ENCODE results near the gene PLCXD3.
"Not testable (repeated sequence)": the region's sequence is repeated elsewhere in the genome, so short reads cannot be mapped to it uniquely, and the experiment has no call there.

Gene PLCXD3

GRCh38 chr5:41339339-41339738 is 171.1 kb downstream of the PLCXD3 start:
- FAIRE-seq (no peak), DNase-seq (ENCODE audit: insufficient read length) (no peak)
- TF ChIP-seq TAF1 (IDR thresholded peaks at IDR 0.05; ENCODE audit: borderline replicate concordance, low read depth, low read length) (no peak), POLR2A (IDR thresholded peaks at IDR 0.05; ENCODE audit: low read depth, low read length) (no peak), POLR2AphosphoS5 (IDR thresholded peaks at IDR 0.05; ENCODE audit: low read depth, low read length) (no peak)

DNA sequence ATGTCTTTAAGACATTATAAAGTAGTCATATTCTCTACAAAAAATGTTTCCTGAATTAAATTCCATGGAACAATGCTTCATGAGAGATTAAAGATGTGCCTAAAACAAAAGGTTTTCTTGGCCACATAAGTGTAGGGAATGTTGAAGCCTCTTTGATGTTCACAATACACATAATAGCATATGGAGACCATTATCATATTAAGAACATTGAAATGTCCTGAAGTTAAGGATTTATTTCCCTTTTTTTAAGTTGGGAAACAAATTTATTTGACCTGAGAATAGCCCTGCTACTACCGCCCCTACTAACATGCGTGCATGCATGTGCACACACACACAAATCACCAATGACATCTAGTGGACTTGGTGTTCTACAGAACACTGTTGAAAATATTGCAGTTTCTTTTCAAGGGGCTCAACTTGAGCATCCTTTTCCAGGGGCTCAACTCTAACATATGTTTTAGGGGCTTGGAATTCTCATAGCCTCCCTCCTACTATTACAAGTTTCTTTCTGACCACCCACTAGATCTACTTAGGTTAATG is 172.2 kb downstream of the PLCXD3 start:
- no peak for TF ChIP-seq POLR2AphosphoS5 (IDR thresholded peaks at IDR 0.05; ENCODE audit: low read depth, low read length)
- no peak for TF ChIP-seq POLR2A (IDR thresholded peaks at IDR 0.05; ENCODE audit: low read depth, low read length)
- TF ChIP-seq TAF1 (IDR thresholded peaks at IDR 0.05; ENCODE audit: borderline replicate concordance, low read depth, low read length): no peak
- DNase-seq (ENCODE audit: insufficient read length): no peak
- FAIRE-seq: no peak

GRCh38 chr5:41337724-41338123 is 172.7 kb downstream of the PLCXD3 start:
- no peak for FAIRE-seq
- TF ChIP-seq POLR2AphosphoS5 (IDR thresholded peaks at IDR 0.05; ENCODE audit: low read depth, low read length) (no peak), POLR2A (IDR thresholded peaks at IDR 0.05; ENCODE audit: low read depth, low read length) (no peak), TAF1 (IDR thresholded peaks at IDR 0.05; ENCODE audit: borderline replicate concordance, low read depth, low read length) (no peak)
- DNase-seq (ENCODE audit: insufficient read length): no peak

DNA sequence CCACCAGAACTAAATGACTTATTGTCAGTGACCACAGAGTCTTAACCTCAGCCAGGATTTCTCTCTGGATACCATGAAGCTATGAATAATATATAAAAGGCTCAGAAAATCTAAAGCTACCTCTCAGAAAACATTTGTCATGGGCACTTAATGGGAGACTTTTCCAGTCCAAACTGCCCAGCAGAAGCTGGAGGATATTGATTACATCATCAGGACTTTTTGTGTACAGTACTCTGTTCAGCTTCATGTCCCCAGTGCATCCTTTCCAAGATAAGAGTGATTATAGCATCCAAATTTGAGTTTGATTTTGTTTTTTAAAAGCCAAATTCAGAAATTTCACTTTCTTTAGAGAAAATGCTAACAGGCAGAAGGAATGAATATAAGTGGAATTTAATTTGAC is 173.2 kb downstream of the PLCXD3 start:
- TF ChIP-seq POLR2AphosphoS5 (IDR thresholded peaks at IDR 0.05; ENCODE audit: low read depth, low read length) (no peak), TAF1 (IDR thresholded peaks at IDR 0.05; ENCODE audit: borderline replicate concordance, low read depth, low read length) (no peak), POLR2A (IDR thresholded peaks at IDR 0.05; ENCODE audit: low read depth, low read length) (no peak)
- FAIRE-seq (no peak), DNase-seq (ENCODE audit: insufficient read length) (no peak)

- DNase-seq (ENCODE audit: insufficient read length) (no peak), FAIRE-seq (no peak)
- TF ChIP-seq POLR2A (IDR thresholded peaks at IDR 0.05; ENCODE audit: low read depth, low read length) (no peak), TAF1 (IDR thresholded peaks at IDR 0.05; ENCODE audit: borderline replicate concordance, low read depth, low read length) (no peak)
Measured at GRCh38 chr5:41336471-41336870, 173.9 kb downstream of the PLCXD3 start.

GRCh38 chr5:41335596-41336181 is 174.7 kb downstream of the PLCXD3 start:
- no peak for TF ChIP-seq POLR2AphosphoS5 (IDR thresholded peaks at IDR 0.05; ENCODE audit: low read depth, low read length)
- no peak for FAIRE-seq

GRCh38 chr5:41334758-41335157 is 175.6 kb downstream of the PLCXD3 start:
- FAIRE-seq (no peak), DNase-seq (ENCODE audit: insufficient read length) (no peak)
- TF ChIP-seq TAF1 (IDR thresholded peaks at IDR 0.05; ENCODE audit: borderline replicate concordance, low read depth, low read length) (no peak), POLR2A (IDR thresholded peaks at IDR 0.05; ENCODE audit: low read depth, low read length) (no peak), POLR2AphosphoS5 (IDR thresholded peaks at IDR 0.05; ENCODE audit: low read depth, low read length) (no peak)

More at GRCh38 chr5:41335596-41336181, 174.7 kb downstream of the PLCXD3 start:
- no peak for DNase-seq (ENCODE audit: insufficient read length)

GRCh38 chr5:41334221-41334620 is 176.2 kb downstream of the PLCXD3 start:
- DNase-seq (ENCODE audit: insufficient read length): no peak
- FAIRE-seq: no peak
- TF ChIP-seq POLR2AphosphoS5 (IDR thresholded peaks at IDR 0.05; ENCODE audit: low read depth, low read length): no peak
- TF ChIP-seq TAF1 (IDR thresholded peaks at IDR 0.05; ENCODE audit: borderline replicate concordance, low read depth, low read length): no peak
- TF ChIP-seq POLR2A (IDR thresholded peaks at IDR 0.05; ENCODE audit: low read depth, low read length): no peak

DNA sequence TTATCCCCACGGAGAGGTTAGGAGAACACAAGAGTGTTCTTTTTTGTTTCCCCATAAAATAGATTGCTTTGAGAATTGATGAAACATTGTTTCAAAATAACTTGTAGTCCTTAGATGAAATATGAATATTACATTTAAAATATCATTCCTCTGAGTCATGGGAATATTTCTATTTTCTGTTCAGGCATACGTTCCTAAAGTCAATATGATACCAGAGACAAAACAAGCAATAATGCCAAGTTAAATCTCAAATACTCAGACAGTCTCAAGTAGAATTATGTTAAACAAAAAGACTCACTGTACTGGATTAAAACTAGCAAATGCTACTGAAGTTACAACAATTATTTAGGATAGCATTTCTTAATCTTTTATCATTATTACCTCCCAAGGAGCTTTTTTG is 185.3 kb downstream of the PLCXD3 start:
- DNase-seq (ENCODE audit: insufficient read length): no peak
- no peak for FAIRE-seq
- TF ChIP-seq TAF1 (IDR thresholded peaks at IDR 0.05; ENCODE audit: borderline replicate concordance, low read depth, low read length): no peak

DNA sequence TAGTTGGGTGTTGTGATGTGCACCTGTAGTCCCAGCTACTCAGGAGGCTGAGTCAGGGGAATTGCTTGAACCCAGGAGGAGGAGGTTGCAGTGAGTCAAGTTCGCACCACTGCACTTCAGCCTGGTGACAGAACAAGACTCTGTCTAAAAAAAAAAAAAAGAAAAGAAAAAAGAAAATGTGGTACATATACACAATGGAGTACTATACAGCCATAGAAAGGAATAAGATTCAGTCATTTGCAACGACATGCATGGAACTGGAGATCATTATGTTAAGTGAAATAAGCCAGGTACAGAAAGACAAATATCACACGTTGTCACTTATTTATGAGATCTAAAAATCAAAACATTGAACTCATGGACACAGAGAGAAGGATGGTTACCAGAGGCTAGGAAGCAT is 187.6 kb downstream of the PLCXD3 start:
- not testable (repeated sequence) for FAIRE-seq; DNase-seq (ENCODE audit: insufficient read length)

GRCh38 chr5:41312478-41313060 is 197.8 kb downstream of the PLCXD3 start:
- FAIRE-seq (no peak), DNase-seq (ENCODE audit: insufficient read length) (no peak)
- TF ChIP-seq POLR2AphosphoS5 (IDR thresholded peaks at IDR 0.05; ENCODE audit: low read depth, low read length) (no peak), TAF1 (IDR thresholded peaks at IDR 0.05; ENCODE audit: borderline replicate concordance, low read depth, low read length) (no peak), POLR2A (IDR thresholded peaks at IDR 0.05; ENCODE audit: low read depth, low read length) (no peak)

DNA sequence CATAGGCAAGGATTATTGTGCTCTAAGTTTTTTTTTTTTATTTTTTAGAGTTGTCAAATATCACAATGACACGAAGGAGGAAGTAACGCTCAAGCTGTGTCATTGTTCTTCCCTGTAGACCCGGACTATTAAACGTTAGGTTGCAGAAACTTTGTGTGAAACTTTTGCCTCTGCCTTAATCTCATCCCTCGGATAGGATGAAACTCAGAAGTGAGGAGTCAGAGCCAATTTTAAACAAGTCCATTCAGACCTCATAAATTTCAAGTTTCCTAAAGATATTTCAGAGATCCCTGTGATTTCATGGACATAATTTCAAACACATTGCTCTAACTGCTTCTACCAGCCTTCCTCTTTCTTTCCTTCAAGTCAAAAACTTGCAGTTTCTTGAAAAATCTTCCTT is 198.3 kb downstream of the PLCXD3 start:
- FAIRE-seq (no peak), DNase-seq (ENCODE audit: insufficient read length) (no peak)
- TF ChIP-seq POLR2A (IDR thresholded peaks at IDR 0.05; ENCODE audit: low read depth, low read length): no peak

DNA sequence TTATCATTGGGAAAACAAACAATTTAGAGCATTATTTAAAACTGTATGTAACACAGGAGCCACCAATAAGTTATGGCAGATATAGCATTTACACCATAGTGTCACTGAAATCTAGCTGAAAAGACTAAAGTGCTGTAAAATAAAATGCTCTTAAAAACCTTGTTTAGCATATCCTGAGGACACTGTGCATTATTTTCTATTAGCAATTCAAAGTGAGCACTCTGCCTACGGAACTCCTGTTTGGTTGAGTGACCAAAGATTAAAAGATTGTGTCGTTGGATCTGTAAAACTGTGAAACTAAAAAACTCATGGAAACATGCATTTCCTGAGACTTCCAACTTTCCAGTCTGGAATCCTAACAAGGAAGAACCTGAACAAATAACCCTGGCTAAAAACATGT is 201.1 kb downstream of the PLCXD3 start:
- TF ChIP-seq TAF1 (IDR thresholded peaks at IDR 0.05; ENCODE audit: borderline replicate concordance, low read depth, low read length): no peak
- TF ChIP-seq POLR2A (IDR thresholded peaks at IDR 0.05; ENCODE audit: low read depth, low read length): no peak
- no peak for TF ChIP-seq POLR2AphosphoS5 (IDR thresholded peaks at IDR 0.05; ENCODE audit: low read depth, low read length)
- FAIRE-seq (no peak), DNase-seq (ENCODE audit: insufficient read length) (no peak)

All from GM12892 (cell line).